Upper lobe of right lung (tissue), 1 donor: ENCODE data around the gene SDCCAG8. TPM values are rescaled to one million over a fixed set of nuclear protein-coding genes. Genes with fewer than 3 reads are reported as not detected.

ENCODE experiments used
- ATAC-seq: fragments of 200-7000 bp; cut with Tn5 transposase; one replicate; pipeline ENCODE4 v1.9.1; 2020; ENCODE audit warnings: mild to moderate bottlenecking, moderate library complexity
- DNase-seq: peaks from one replicate; pipeline ENCODE4 v3.0.0-alpha.2; 2020
- H3K27ac ChIP-seq: fragments of 200-600 bp; one replicate; pipeline ENCODE4 v1.8.0; 2022
- H3K27me3 ChIP-seq: fragments of 200-600 bp; one replicate; pipeline ENCODE4 v1.8.0; 2022; ENCODE audit warnings: mild to moderate bottlenecking
- H3K36me3 ChIP-seq: fragments of 200-600 bp; one replicate; pipeline ENCODE4 v1.8.0; 2022
- H3K4me1 ChIP-seq: fragments of 200-600 bp; one replicate; pipeline ENCODE4 v1.8.0; 2022
- H3K4me3 ChIP-seq: fragments of 200-600 bp; one replicate; pipeline ENCODE4 v1.8.0; 2022; ENCODE audit warnings: mild to moderate bottlenecking
- H3K9me3 ChIP-seq: fragments of 200-600 bp; one replicate; pipeline ENCODE4 v1.8.0; 2022
- intact Hi-C: fragments of 100-400 bp; cut with DNase I; formaldehyde crosslinking; loops from one replicate; pipeline ENCODE4 v1.11.0; 2022
- total RNA-seq: library from RNA; stranded (reverse); fragmentation: NEBNext Ultra II Directional; extraction: Animal tissue kit (Norgen Biotek cat#: 25700); gene quantifications from one replicate; pipeline ENCODE4 v1.2.1, GENCODE V29; 2021
- TF ChIP-seq, protein P1 (sequence below): fragments of 200-600 bp; IDR thresholded peaks from one replicate; pipeline ENCODE4 v1.8.0; 2022; ENCODE audit warnings: antibody characterized with exemption
- donor health status: DM: no; HTN: yes; CAD: no; lungs with severe emphysema.

SDCCAG8 gene
- total RNA-seq, 1 donor from 2014 or later, result 71.9 TPM

DNA sequence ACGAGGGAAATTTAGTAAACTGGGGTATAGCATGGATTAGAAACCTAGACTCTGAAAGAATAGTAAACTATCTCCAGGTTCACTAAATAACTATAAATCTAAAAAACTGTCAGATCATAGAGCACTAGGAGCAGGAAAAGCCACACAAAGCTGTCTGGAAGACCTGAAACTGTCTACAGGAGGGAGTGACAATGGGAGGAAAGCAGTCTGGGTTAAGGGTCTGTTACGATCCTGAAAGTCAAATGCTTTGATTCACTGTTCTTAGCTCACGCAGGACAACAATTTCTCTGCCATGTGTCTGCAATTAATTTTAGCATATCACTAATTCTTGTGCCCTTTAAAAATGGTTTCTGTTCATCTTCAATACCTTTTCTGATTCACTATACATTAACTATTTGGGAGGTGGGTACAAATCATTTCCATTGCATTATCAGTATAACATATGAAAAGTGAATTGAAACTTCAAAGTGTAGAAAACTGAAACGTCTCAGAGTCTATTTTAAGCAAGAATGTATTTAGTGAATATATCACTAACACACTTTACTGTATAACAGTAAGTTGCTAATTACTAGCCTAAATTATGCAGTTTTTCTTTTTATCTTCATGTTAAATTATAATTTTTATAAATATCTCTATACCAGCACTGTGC, 19.1 kb upstream of the SDCCAG8 start:
- H3K4me1 ChIP-seq, result peaks cover 6% of the 10 kb centered on the region
- no peaks in the 10 kb centered on the region for H3K27me3 ChIP-seq
- no peaks in the 10 kb centered on the region for H3K36me3 ChIP-seq
- no peaks in the 10 kb centered on the region for H3K9me3 ChIP-seq
- intact Hi-C loops, result no loop called here
- no peak for DNase-seq
- H3K4me3 ChIP-seq, result no peak overlapping the region
- ATAC-seq, result no peak
- H3K27ac ChIP-seq, result peak overlapping the region; percentile 9
- TF ChIP-seq, protein P1, sequence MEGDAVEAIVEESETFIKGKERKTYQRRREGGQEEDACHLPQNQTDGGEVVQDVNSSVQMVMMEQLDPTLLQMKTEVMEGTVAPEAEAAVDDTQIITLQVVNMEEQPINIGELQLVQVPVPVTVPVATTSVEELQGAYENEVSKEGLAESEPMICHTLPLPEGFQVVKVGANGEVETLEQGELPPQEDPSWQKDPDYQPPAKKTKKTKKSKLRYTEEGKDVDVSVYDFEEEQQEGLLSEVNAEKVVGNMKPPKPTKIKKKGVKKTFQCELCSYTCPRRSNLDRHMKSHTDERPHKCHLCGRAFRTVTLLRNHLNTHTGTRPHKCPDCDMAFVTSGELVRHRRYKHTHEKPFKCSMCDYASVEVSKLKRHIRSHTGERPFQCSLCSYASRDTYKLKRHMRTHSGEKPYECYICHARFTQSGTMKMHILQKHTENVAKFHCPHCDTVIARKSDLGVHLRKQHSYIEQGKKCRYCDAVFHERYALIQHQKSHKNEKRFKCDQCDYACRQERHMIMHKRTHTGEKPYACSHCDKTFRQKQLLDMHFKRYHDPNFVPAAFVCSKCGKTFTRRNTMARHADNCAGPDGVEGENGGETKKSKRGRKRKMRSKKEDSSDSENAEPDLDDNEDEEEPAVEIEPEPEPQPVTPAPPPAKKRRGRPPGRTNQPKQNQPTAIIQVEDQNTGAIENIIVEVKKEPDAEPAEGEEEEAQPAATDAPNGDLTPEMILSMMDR, result no peak

DNA sequence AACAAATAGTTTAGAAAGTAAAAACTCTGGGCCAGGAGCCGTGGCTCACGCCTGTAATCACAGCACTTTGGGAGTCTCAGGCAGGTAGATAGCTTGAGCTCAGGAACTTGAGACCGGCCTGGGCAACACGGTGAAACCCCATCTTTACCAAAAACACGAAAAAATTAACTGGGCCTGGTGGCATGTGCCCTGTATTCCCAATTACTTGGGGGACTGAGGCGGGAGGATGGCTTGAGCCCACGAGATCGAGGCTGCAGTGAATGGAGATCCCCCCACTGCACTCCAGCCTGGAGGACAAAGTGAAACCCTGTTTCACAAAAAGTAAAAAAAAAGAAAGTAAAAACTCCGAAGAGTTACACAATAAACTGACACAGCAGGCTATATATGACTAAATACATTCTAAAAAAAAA, 11.4 kb upstream of the SDCCAG8 start:
- Histone ChIP-seq H3K27me3 (no peaks in the 10 kb centered on the region), H3K4me1 (peaks cover 11% of the 10 kb centered on the region), H3K4me3 (no peak overlapping the region), H3K36me3 (no peaks in the 10 kb centered on the region), H3K27ac (no peak overlapping the region), H3K9me3 (no peaks in the 10 kb centered on the region)
- TF ChIP-seq, protein P1, result no peak
- ATAC-seq, result no peak
- intact Hi-C loops, result no loop called here
- no peak for DNase-seq

DNA sequence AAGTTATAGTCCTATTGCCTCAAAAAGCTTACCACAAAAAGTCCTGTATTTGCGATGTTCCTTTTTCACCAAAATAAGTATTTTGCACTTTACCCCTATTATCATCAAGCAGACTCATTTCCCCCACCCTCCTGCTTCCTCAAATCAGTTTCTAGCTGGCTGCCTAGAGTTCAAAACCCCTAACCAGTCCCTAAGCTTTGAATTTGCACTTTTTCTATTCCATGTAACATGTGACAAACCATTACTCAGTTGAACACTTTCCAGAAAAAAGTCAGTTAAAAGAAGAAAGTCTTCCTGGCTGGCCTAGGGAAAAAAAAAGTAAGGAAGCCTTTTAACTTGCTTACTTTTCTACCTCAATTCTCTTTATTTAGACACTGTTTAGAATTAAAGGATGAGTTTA, 8.9 kb upstream of the SDCCAG8 start:
- no peak overlapping the region for H3K27ac ChIP-seq
- TF ChIP-seq, protein P1, result no peak
- intact Hi-C loops, result no loop called here

DNA sequence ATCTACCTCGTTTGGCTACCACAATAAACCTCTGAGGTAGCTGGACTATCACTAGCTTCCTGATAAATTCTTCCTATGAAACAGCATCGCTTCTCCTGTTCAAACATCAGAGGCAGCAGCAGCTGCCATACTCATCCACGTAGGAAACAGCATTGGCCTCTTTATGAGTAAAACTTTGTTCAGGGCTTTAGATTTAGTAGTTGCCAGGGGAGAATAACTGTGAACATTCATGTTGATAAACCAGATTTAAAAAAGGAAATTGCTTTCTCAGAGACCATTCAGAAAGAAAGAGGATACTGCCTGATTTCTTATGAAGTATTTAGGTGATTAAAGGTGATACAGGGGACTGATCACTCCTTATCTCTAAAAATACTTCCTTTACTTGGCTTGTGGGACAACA, 7.9 kb upstream of the SDCCAG8 start:
- intact Hi-C loops, result no loop called here
- Histone ChIP-seq H3K9me3 (no peaks in the 10 kb centered on the region), H3K27ac (no peak overlapping the region), H3K4me1 (peaks cover 38% of the 10 kb centered on the region), H3K4me3 (no peak overlapping the region), H3K27me3 (no peaks in the 10 kb centered on the region), H3K36me3 (no peaks in the 10 kb centered on the region)
- no peak for DNase-seq
- TF ChIP-seq, protein P1, result no peak
- no peak for ATAC-seq

More for the DNA sequence above, 8.9 kb upstream of the SDCCAG8 start:
- Histone ChIP-seq H3K9me3 (no peaks in the 10 kb centered on the region), H3K36me3 (no peaks in the 10 kb centered on the region), H3K4me1 (peaks cover 31% of the 10 kb centered on the region), H3K4me3 (no peak overlapping the region), H3K27me3 (no peaks in the 10 kb centered on the region)
- DNase-seq (no peak), ATAC-seq (peak; percentile 84)

DNA sequence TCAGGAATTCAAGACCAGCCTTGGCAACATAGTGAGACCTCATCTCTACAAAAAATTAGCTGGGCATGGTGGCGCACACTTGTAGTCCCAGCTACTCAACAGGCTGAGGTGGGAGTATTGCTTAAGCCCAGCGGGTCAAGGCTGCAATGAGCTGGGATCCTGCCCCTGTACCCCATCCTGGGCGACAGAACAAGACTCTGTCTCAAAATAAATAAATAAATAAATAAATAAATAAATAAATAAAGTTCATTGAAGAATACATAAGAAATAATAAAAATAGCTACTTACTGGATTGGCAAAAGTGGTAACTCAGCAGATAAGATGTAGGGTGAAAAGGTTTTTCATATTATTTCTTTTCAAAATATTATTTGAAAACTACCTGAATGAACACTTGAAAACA, 6.6 kb upstream of the SDCCAG8 start:
- TF ChIP-seq, protein P1, result no peak
- intact Hi-C loops, result no loop called here
- no peak for ATAC-seq

DNA sequence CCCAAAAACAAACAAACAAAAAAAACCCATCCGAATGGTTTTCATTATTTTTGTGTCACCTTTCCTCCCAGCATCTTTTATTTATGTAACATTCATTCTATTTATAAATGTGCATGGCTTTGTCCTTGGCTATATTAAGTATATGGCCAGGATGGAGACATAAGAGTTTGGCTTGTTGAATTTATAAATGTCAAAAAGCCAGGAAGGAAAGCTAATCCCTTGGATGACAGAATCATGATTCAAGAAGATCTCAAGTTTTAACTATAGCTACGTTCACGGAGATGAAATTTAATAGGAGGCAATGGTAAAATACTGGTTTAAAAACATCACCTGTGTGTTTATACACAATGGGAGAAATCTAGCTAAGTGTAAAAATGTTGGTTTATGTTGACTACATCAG, 5.7 kb upstream of the SDCCAG8 start:
- no peak overlapping the region for H3K27ac ChIP-seq
- no peaks in the 10 kb centered on the region for H3K36me3 ChIP-seq
- DNase-seq (no peak), ATAC-seq (no peak)
- H3K9me3 ChIP-seq, result no peaks in the 10 kb centered on the region
- peaks cover 38% of the 10 kb centered on the region for H3K4me1 ChIP-seq
- intact Hi-C loops, result no loop called here
- no peak overlapping the region for H3K4me3 ChIP-seq
- no peaks in the 10 kb centered on the region for H3K27me3 ChIP-seq
- TF ChIP-seq, protein P1, result no peak

More for the DNA sequence above, 6.6 kb upstream of the SDCCAG8 start:
- peaks cover 38% of the 10 kb centered on the region for H3K4me1 ChIP-seq
- H3K27me3 ChIP-seq, result no peaks in the 10 kb centered on the region
- no peaks in the 10 kb centered on the region for H3K36me3 ChIP-seq
- no peak overlapping the region for H3K4me3 ChIP-seq
- no peaks in the 10 kb centered on the region for H3K9me3 ChIP-seq
- DNase-seq, result no peak
- H3K27ac ChIP-seq, result no peak overlapping the region
